Stomach (tissue), 9 donors: ENCODE data around the gene ARMC3. TPM values are rescaled to one million over a fixed set of nuclear protein-coding genes. Genes with fewer than 3 reads are reported as not detected.

Experiments used
- DNase-seq, 2 donors: peaks; one replicate each; pipeline versions ENCODE4 v3.0.0 to v3.0.0-alpha.2; 2013 to 2019
- H3K27ac ChIP-seq, 5 donors: fragments of 200-600 bp in 4 of 5; sonication (generic) in 4 of 5; one replicate each; pipeline ENCODE4 v1.5.1; 2013 to 2019; ENCODE audit warnings: mild to moderate bottlenecking in 1 of 5, moderate library complexity in 1 of 5
- H3K27me3 ChIP-seq, 3 donors: fragments of 200-600 bp; sonication (generic); one replicate each; pipeline ENCODE4 v1.5.1; 2017 to 2019; ENCODE audit warnings: mixed run types in 1 of 3
- H3K36me3 ChIP-seq, 4 donors: fragments of 200-600 bp; sonication (generic); 1 replicate in 3 of 4; 2 replicates in 1 of 4; pipeline ENCODE4 v1.5.1; 2016 to 2019
- H3K4me1 ChIP-seq, 4 donors: fragments of 200-600 bp; sonication (generic); one replicate each; pipeline ENCODE4 v1.5.1; 2016 to 2019
- H3K4me3 ChIP-seq, 4 donors: fragments of 200-600 bp; sonication (generic) in 3 of 4; one replicate each; pipeline ENCODE4 v1.5.1; 2016 to 2019; ENCODE audit warnings: mild to moderate bottlenecking in 1 of 4
- H3K9me3 ChIP-seq, 4 donors: fragments of 200-600 bp; sonication (generic); one replicate each; pipeline ENCODE4 v1.5.1; 2016 to 2019
- EP300 ChIP-seq: sonication (generic); formaldehyde crosslinking; IDR thresholded peaks from one replicate; pipeline ENCODE4 v1.6.1; 2017; ENCODE audit warnings: antibody characterized with exemption
- POLR2A ChIP-seq, 4 donors: fragments of 450-650 bp; IDR thresholded peaks; one replicate each; pipeline ENCODE4 v1.6.1; 2016; ENCODE audit warnings: antibody characterized with exemption in 4 of 4, control low read depth in 2 of 4, mild to moderate bottlenecking in 1 of 4, moderate library complexity in 1 of 4
- POLR2AphosphoS5 ChIP-seq, 3 donors: sonication (generic); formaldehyde crosslinking; IDR thresholded peaks; one replicate each; pipeline ENCODE4 v1.6.1; 2016; ENCODE audit warnings: antibody characterized with exemption in 3 of 3
- WGBS, 5 donors: extraction: QIAGEN DNeasy Blood & Tissue Kit in 3 of 5; methylation state at CpG; one replicate each; pipeline versions ENCODE4 v1.1.5 to v1.1.7; 2013 to 2018; 5-methylcytosine and 5-hydroxymethylcytosine counted together
- intact Hi-C: fragments of 100-400 bp; cut with DNase I; formaldehyde crosslinking; loops from one replicate; pipeline ENCODE4 v1.15.1; 2023; ENCODE audit warnings: low total_unique reads
- polyA plus RNA-seq, 3 donors: library from polyadenylated mRNA; stranded (reverse); fragments of 200-250 nt; gene quantifications; one replicate each; pipeline ENCODE4 v1.2.3, GENCODE V29; 2013
- total RNA-seq, 5 donors: library from RNA; depleted of rRNA; stranded (reverse); fragments of >200 nt; gene quantifications; one replicate each; pipeline versions ENCODE4 v1.1.0 to v1.2.3, GENCODE V29; 2014 to 2016
- TF ChIP-seq, protein P1 (sequence below), 7 experiments: fragments of 450-650 bp in 4 of 7; fragments of 200-600 bp in 3 of 7; sonication (generic) in 3 of 7; IDR thresholded peaks; one replicate each; pipeline ENCODE4 v1.5.1; 2016 to 2019; ENCODE audit warnings: antibody characterized with exemption in 7 of 7, control low read depth in 2 of 7, mild to moderate bottlenecking in 1 of 7
- donor health status: healthy with polysubstance abuse.
- donor health status: Bipolar disorder and iron deficiency.
- donor health status: healthy.

Gene ARMC3
- total and polyA plus RNA-seq, 8 donors, result not detected

DNA sequence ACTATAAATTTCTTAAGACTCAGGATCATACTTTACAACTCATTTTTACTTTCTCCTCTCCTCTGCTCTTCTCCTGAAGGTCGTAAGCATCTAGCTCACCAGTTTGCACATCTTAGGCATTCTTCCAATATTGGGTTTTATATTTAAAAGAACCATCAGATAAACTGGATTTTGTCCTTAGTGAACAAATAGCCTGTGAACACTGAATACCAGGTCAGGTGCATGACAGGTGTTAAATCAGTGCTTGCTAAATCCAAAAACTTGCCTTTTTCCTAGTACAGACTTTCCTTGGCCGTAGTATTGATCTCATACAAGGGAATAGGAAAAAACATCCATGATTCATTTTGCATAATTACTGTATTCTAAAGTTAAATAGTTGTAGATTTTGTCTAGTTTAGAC, 53.0 kb downstream of the ARMC3 start:
- Histone ChIP-seq H3K36me3 (no peaks in the 10 kb centered on the region), H3K4me1 (peaks cover 0 to 8% (median 2%) of the 10 kb centered on the region in 4 donors), H3K27ac (no peak overlapping the region), H3K9me3 (no peaks in the 10 kb centered on the region), H3K4me3 (no peak overlapping the region), H3K27me3 (no peaks in the 10 kb centered on the region)
- WGBS, 5 donors, result 65 to 89% (median 85%) methylated on average over 2 of the region's 2 CpGs
- no peak for TF ChIP-seq POLR2A (IDR thresholded peaks at IDR 0.05)
- TF ChIP-seq, protein P1, sequence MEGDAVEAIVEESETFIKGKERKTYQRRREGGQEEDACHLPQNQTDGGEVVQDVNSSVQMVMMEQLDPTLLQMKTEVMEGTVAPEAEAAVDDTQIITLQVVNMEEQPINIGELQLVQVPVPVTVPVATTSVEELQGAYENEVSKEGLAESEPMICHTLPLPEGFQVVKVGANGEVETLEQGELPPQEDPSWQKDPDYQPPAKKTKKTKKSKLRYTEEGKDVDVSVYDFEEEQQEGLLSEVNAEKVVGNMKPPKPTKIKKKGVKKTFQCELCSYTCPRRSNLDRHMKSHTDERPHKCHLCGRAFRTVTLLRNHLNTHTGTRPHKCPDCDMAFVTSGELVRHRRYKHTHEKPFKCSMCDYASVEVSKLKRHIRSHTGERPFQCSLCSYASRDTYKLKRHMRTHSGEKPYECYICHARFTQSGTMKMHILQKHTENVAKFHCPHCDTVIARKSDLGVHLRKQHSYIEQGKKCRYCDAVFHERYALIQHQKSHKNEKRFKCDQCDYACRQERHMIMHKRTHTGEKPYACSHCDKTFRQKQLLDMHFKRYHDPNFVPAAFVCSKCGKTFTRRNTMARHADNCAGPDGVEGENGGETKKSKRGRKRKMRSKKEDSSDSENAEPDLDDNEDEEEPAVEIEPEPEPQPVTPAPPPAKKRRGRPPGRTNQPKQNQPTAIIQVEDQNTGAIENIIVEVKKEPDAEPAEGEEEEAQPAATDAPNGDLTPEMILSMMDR (IDR thresholded peaks at IDR 0.05), result no peak
- intact Hi-C loops, result loop anchor here (10.0 kb wide), 1 partner anchor 986 kb away; no protein-coding TSS in a partner anchor
- no peak for DNase-seq

- intact Hi-C loops, result loop anchor here (10.0 kb wide), 1 partner anchor 989 kb away; no protein-coding TSS in a partner anchor
- no peaks in the 10 kb centered on the region for H3K27me3 ChIP-seq
Observed at GRCh38 chr10:22984066-22984465, 56.2 kb downstream of the ARMC3 start.

DNA sequence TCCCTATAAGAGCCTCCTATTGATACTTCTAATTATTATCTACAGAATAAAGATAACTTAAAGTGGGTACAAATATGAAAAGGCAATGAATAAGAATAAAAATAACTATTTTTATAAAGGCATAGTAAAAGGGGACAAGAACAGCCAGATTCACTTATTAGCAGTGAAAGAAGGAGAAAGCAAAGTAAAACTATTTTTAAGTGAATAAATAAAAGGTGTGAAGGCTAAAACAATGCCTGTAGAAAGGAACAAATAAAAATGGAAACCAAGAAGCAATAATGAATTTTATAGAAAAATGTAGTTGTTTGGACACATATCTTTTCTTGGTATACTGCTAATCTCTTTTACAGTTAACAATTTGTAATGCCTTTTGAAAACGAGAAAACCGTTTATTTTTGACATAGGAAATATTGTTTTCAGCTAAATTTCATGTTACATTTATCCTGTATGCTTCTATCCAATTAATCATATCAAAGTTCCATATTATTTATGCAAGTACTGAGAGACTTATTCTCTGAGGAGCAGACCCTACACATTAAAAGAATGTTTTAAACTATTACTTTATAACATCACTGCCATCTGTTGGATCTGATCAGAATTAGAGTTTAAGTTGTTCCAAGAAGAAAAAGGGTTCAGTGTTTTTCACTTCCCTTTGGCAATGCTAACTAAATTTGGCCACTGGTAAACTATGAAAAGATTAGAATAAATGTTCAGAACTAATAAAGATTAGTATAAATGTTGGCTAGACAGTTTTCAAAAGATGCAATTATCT, 59.1 kb downstream of the ARMC3 start:
- no peaks in the 10 kb centered on the region for H3K36me3 ChIP-seq
- intact Hi-C loops, result loop anchor here (10.0 kb wide), 1 partner anchor 992 kb away; no protein-coding TSS in a partner anchor
- H3K4me1 ChIP-seq, result peaks cover 0 to 22% (median 10%) of the 10 kb centered on the region in 4 donors
- TF ChIP-seq POLR2AphosphoS5 (IDR thresholded peaks at IDR 0.05), result no peak
- TF ChIP-seq, protein P1 (IDR thresholded peaks at IDR 0.05), result peak in 5 of 7 experiments; percentile 11 to 37 (median 31)
- H3K9me3 ChIP-seq, result no peaks in the 10 kb centered on the region
- no peaks in the 10 kb centered on the region for H3K27me3 ChIP-seq
- H3K4me3 ChIP-seq, result no peak overlapping the region
- WGBS, 5 donors, result 14 to 45% (median 32%) methylated on average over 2 of the region's 2 CpGs
- peak in 1 of 2 donors; percentile 60 for DNase-seq
- no peak overlapping the region for H3K27ac ChIP-seq

More at GRCh38 chr10:22984066-22984465, 56.2 kb downstream of the ARMC3 start:
- Histone ChIP-seq H3K4me3 (no peak overlapping the region), H3K4me1 (peaks cover 0 to 22% (median 10%) of the 10 kb centered on the region in 4 donors), H3K27ac (no peak overlapping the region), H3K36me3 (no peaks in the 10 kb centered on the region), H3K9me3 (no peaks in the 10 kb centered on the region)
- DNase-seq, result no peak
- TF ChIP-seq, protein P1 (IDR thresholded peaks at IDR 0.05), result no peak
- TF ChIP-seq POLR2AphosphoS5 (IDR thresholded peaks at IDR 0.05) (no peak), POLR2A (IDR thresholded peaks at IDR 0.05) (no peak), EP300 (no peak)
- WGBS, 5 donors, result 73 to 90% (median 87%) methylated on average over 5 of the region's 5 CpGs

DNA sequence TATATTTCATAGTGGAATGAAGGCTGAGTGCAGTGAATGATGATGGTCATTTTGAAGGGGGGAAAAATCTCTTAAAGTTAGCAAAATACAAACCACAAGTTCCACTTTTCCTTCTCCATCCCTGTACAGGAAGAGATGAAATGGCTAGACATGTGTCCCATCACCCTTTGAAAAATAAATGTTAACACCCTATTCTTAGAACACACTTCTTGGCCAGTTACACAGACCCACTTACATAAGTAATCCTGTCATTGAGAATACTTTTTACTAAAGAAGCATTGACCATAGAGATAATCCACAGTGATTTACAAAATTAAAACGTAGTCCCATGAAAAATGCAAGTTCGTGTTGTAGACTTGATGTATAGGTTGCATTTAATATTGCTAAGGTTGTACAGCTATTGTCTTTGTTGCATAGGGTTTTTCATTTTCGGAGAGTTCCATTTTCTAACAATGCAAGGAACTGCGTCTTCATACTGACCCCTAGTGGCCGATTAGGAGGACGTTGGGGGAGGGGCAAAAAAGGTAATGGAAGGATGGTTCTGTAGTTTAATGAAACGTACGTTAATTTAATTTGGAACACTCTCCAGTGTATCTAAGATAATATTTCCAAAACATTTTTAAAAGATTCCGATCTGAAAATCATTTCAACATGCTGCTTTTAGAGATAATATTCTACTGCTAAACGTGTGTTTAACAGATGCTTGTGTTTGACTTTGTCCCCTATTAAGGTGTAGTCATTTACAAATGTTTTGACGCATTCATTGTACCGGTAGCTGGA, 60.9 kb downstream of the ARMC3 start:
- Histone ChIP-seq H3K27ac (no peak overlapping the region), H3K9me3 (no peaks in the 10 kb centered on the region), H3K27me3 (peaks cover 0 to 3% (median 0%) of the 10 kb centered on the region in 3 donors), H3K4me3 (no peak overlapping the region), H3K36me3 (no peaks in the 10 kb centered on the region), H3K4me1 (peaks cover 0 to 31% (median 10%) of the 10 kb centered on the region in 4 donors)
- intact Hi-C loops, result loop anchor here (10.0 kb wide), 1 partner anchor 994 kb away; no protein-coding TSS in a partner anchor
- DNase-seq, result peak; percentile 67 to 86
- TF ChIP-seq POLR2AphosphoS5 (IDR thresholded peaks at IDR 0.05) (peak in 2 of 3 donors; percentile 49 to 60), POLR2A (IDR thresholded peaks at IDR 0.05) (no peak), EP300 (no peak)
- TF ChIP-seq, protein P1 (IDR thresholded peaks at IDR 0.05), result peak in 5 of 7 experiments; percentile 58 to 95 (median 89)
- 1 to 4% (median 4%) methylated on average over 12 of the region's 12 CpGs for WGBS, 5 donors
